H9 (cell line): ENCODE measurements around the gene CROCC2. TPM values are rescaled to one million over a fixed set of nuclear protein-coding genes. Genes with fewer than 3 reads are reported as not detected.

Experiments used
- DNase-seq: peaks from one replicate; pipeline ENCODE4 v3.0.0-alpha.2; 2017
- H2AFZ ChIP-seq: one replicate; pipeline ENCODE4 v1.6.1; 2013; ENCODE audit warnings: mild to moderate bottlenecking, low read length, control low read depth, moderate library complexity
- H2AK5ac ChIP-seq: 2 replicates; pipeline ENCODE4 v1.6.1; 2013; ENCODE audit warnings: low read length, control low read depth, mixed read lengths; ENCODE audit not compliant: insufficient read length
- H2BK120ac ChIP-seq: one replicate; pipeline ENCODE4 v1.6.1; 2013; ENCODE audit warnings: low read depth, mild to moderate bottlenecking, low read length, control low read depth, inconsistent platforms; ENCODE audit not compliant: poor library complexity, severe bottlenecking
- H2BK12ac ChIP-seq: 2 replicates; pipeline ENCODE4 v1.6.1; 2013; ENCODE audit warnings: low read length, control low read depth, mixed read lengths, low read depth; ENCODE audit not compliant: insufficient read length
- H2BK15ac ChIP-seq: 2 replicates; pipeline ENCODE4 v1.6.1; 2013; ENCODE audit warnings: low read depth, low read length, control low read depth
- H2BK20ac ChIP-seq: one replicate; pipeline ENCODE4 v1.6.1; 2013; ENCODE audit warnings: low read depth, mild to moderate bottlenecking, low read length, control low read depth, inconsistent platforms; ENCODE audit not compliant: poor library complexity, severe bottlenecking
- H2BK5ac ChIP-seq: 2 replicates; pipeline ENCODE4 v1.6.1; 2013; ENCODE audit warnings: low read length, control low read depth, mixed read lengths; ENCODE audit not compliant: insufficient read length
- H3K14ac ChIP-seq: 2 replicates; pipeline ENCODE4 v1.6.1; 2013; ENCODE audit warnings: low read length, control low read depth; ENCODE audit not compliant: insufficient read depth
- H3K18ac ChIP-seq: 2 replicates; pipeline ENCODE4 v1.6.1; 2013; ENCODE audit warnings: low read depth, mild to moderate bottlenecking, mixed read lengths, low read length, control low read depth; ENCODE audit not compliant: insufficient read length
- H3K23ac ChIP-seq: 2 replicates; pipeline ENCODE4 v1.6.1; 2013; ENCODE audit warnings: low read length, control low read depth, mixed read lengths, low read depth; ENCODE audit not compliant: insufficient read length
- H3K23me2 ChIP-seq: 2 replicates; pipeline ENCODE4 v1.6.1; 2013; ENCODE audit warnings: low read depth, mild to moderate bottlenecking, mixed read lengths, low read length, control low read depth; ENCODE audit not compliant: insufficient read length, poor library complexity, severe bottlenecking
- H3K27ac ChIP-seq: 2 replicates; pipeline ENCODE4 v1.5.1; 2013; ENCODE audit warnings: low read length, control low read depth, mixed read lengths, low read depth; ENCODE audit not compliant: insufficient read length
- H3K27me3 ChIP-seq: 2 replicates; pipeline ENCODE4 v1.6.1; 2013; ENCODE audit warnings: low read length, control low read depth, inconsistent platforms; ENCODE audit not compliant: insufficient read depth
- H3K4ac ChIP-seq: 2 replicates; pipeline ENCODE4 v1.6.1; 2013; ENCODE audit warnings: low read depth, mild to moderate bottlenecking, control low read depth, inconsistent platforms, low read length, moderate library complexity
- H3K4me1 ChIP-seq: 2 replicates; pipeline ENCODE4 v1.6.1; 2013; ENCODE audit warnings: low read length, control low read depth, inconsistent platforms; ENCODE audit not compliant: insufficient read depth
- H3K4me2 ChIP-seq: 2 replicates; pipeline ENCODE4 v1.6.1; 2013; ENCODE audit warnings: low read length, control low read depth, mixed read lengths; ENCODE audit not compliant: insufficient read length, insufficient read depth
- H3K56ac ChIP-seq: 2 replicates; pipeline ENCODE4 v1.6.1; 2013; ENCODE audit warnings: low read depth, mild to moderate bottlenecking, mixed read lengths, low read length, control low read depth; ENCODE audit not compliant: insufficient read length
- H3K79me1 ChIP-seq: 2 replicates; pipeline ENCODE4 v1.6.1; 2013; ENCODE audit warnings: low read depth, mild to moderate bottlenecking, moderate library complexity, low read length, control low read depth, inconsistent platforms; ENCODE audit not compliant: insufficient read depth, poor library complexity, severe bottlenecking
- H3K79me2 ChIP-seq: 2 replicates; pipeline ENCODE4 v1.6.1; 2013; ENCODE audit warnings: low read length, control low read depth, inconsistent platforms; ENCODE audit not compliant: insufficient read depth
- H3K9ac ChIP-seq: 2 replicates; pipeline ENCODE4 v1.6.1; 2013; ENCODE audit warnings: low read length, control low read depth, mixed read lengths; ENCODE audit not compliant: insufficient read length; ENCODE audit errors: extremely low read depth
- H3K9me3 ChIP-seq: one replicate; pipeline ENCODE4 v1.6.1; 2013; ENCODE audit warnings: low read depth, low read length, inconsistent platforms; ENCODE audit not compliant: control insufficient read depth
- H3T11ph ChIP-seq: one replicate; pipeline ENCODE4 v1.6.1; 2013; ENCODE audit warnings: mild to moderate bottlenecking, low read length, control low read depth, inconsistent platforms
- H4K20me1 ChIP-seq: one replicate; pipeline ENCODE4 v1.6.1; 2013; ENCODE audit not compliant: control insufficient read depth, insufficient read length, insufficient read depth
- H4K5ac ChIP-seq: 2 replicates; pipeline ENCODE4 v1.6.1; 2013; ENCODE audit warnings: low read depth, mild to moderate bottlenecking, mixed read lengths, low read length, control low read depth; ENCODE audit not compliant: insufficient read length
- H4K8ac ChIP-seq: replicated peaks from 2 replicates; pipeline ENCODE4 v1.6.1; 2013; ENCODE audit warnings: low read length, control low read depth, mixed read lengths, low read depth; ENCODE audit not compliant: insufficient read length
- H4K91ac ChIP-seq: 2 replicates; pipeline ENCODE4 v1.6.1; 2013; ENCODE audit warnings: low read depth, mild to moderate bottlenecking, moderate library complexity, mixed read lengths, low read length, control low read depth; ENCODE audit not compliant: insufficient read length
- H3K27ac Mint-ChIP-seq, 3 experiments: 2 replicates in 2 of 3; 3 replicates in 1 of 3; pipeline ENCODE4 v1.8.0; 2020 to 2021; ENCODE audit warnings: mixed read lengths in 3 of 3, mild to moderate bottlenecking in 1 of 3, moderate library complexity in 1 of 3
- H3K27me3 Mint-ChIP-seq: 2 replicates; pipeline ENCODE4 v1.8.0; 2021; ENCODE audit warnings: low read depth, mild to moderate bottlenecking, moderate library complexity, mixed read lengths
- H3K36me3 Mint-ChIP-seq, 3 experiments: 2 replicates in 2 of 3; 3 replicates in 1 of 3; pipeline ENCODE4 v1.8.0; 2020 to 2021; ENCODE audit warnings: low read depth in 3 of 3, mixed read lengths in 3 of 3; ENCODE audit not compliant: insufficient read depth in 1 of 3
- H3K4me1 Mint-ChIP-seq, 2 experiments: 2 replicates each; pipeline ENCODE4 v1.8.0; 2020; ENCODE audit warnings: mixed read lengths in 2 of 2
- H3K4me3 Mint-ChIP-seq, 2 experiments: 2 replicates in 1 of 2; 3 replicates in 1 of 2; pipeline ENCODE4 v1.8.0; 2020 to 2021; ENCODE audit warnings: mild to moderate bottlenecking in 2 of 2, mixed read lengths in 2 of 2, moderate library complexity in 1 of 2
- H3K9me3 Mint-ChIP-seq, 2 experiments: 2 replicates in 1 of 2; 3 replicates in 1 of 2; pipeline ENCODE4 v1.8.0; 2020; ENCODE audit warnings: mild to moderate bottlenecking in 2 of 2, mixed read lengths in 2 of 2, moderate library complexity in 1 of 2
- whole genome bisulfite sequencing: extraction: QIAGEN DNeasy Blood & Tissue Kit; methylation state at CpG from one replicate; pipeline ENCODE4 v1.1.7; 2013; ENCODE audit warnings: missing lambda C conversion rate, low lambda C conversion rate, mixed read lengths; ENCODE audit not compliant: insufficient read length; ENCODE audit errors: extremely low coverage; 5-methylcytosine and 5-hydroxymethylcytosine counted together
- total RNA-seq: library from RNA; stranded (reverse); gene quantifications from 2 replicates; pipeline ENCODE4 v1.2.1, GENCODE V29; 2021
- TF ChIP-seq, protein P1 (sequence below): fragments of 200-600 bp; sonication (generic); conservative IDR thresholded peaks from 3 replicates; pipeline ENCODE4 v1.8.0; 2021; ENCODE audit warnings: antibody characterized with exemption, mild to moderate bottlenecking

The CROCC2 gene
- total RNA-seq, 1 experiment from 2014 or later: not detected

DNA sequence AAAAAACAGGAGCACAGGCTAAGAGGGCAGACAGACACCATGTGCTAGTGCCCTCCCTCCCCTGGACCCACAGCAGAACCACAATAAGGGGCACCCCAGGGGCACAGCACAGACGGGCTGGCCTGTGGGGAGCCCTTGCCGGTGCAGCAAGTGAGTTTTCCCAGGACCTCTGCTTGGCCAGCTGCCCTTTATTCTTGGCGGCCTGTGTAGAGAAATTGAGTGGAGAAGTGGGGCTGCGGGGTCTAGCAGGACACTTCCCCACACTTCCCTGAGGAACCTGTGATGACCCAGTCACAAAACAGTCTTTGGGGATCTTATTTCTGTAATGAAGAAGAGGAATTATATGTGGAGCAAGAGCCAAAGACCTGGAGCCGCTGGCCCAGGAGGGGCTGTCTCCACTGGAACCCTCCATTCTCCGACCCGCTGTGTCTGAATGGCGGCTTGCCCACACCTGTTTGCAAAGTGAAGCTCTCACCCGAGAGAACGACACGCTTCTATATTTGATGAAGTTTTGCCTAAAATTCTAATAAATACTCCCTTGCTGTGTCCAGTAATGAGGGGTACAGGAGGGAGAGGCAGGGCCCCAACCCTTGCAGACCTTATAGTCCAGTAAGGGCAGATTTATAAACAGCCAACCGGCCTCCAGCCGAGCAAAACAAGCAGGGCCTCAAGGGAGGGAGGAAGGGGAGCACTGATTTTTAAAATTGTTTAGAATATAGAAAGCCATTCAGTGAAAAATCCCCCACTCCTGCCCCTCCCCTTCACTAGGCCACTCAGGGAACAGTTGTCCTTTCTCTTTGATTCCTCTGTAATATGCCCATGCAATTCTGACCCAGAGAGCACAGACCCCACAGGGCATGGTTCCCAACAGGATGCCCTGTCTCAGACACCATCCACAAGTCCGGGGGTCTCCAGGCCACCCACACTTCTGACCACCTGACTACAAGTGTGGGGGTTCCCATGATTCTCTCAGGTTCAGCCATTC, 47.6 kb downstream of the CROCC2 start:
- H3K4me3 Mint-ChIP-seq: no peak overlapping the region

More for the DNA sequence above, 47.6 kb downstream of the CROCC2 start:
- Histone ChIP-seq H2BK15ac (no peak overlapping the region), H3K56ac (no peak overlapping the region), H3K23ac (no peak overlapping the region), H2AK5ac (no peak overlapping the region), H3K4me1 (no peaks in the 10 kb centered on the region; the same call in 1 of the 2 replicates), H2BK5ac (no peak overlapping the region), H2AFZ (no peak overlapping the region), H4K20me1 (no peaks in the 10 kb centered on the region), H3T11ph (no peak overlapping the region), H3K23me2 (no peaks in the 10 kb centered on the region), H3K27me3 (no peaks in the 10 kb centered on the region), H3K79me1 (no peaks in the 10 kb centered on the region), H3K4me2 (no peak overlapping the region), H3K4ac (no peak overlapping the region), H3K79me2 (no peaks in the 10 kb centered on the region), H3K18ac (no peak overlapping the region), H2BK12ac (no peak overlapping the region), H4K5ac (no peak overlapping the region), H3K14ac (no peak overlapping the region), H4K91ac (no peak overlapping the region), H2BK120ac (no peak overlapping the region), H4K8ac (no peak overlapping the region), H3K27ac (no peak overlapping the region), H2BK20ac (no peak overlapping the region), H3K9me3 (no peaks in the 10 kb centered on the region), H3K9ac (no peak overlapping the region)
- Mint-ChIP-seq H3K4me1 (peaks cover 13 to 14% of the 10 kb centered on the region in 2 experiments), H3K27me3 (no peaks in the 10 kb centered on the region; the same call in none of the 2 replicates), H3K27ac (no peak overlapping the region), H3K36me3 (no peaks in the 10 kb centered on the region), H3K9me3 (no peaks in the 10 kb centered on the region)
- TF ChIP-seq, protein P1, sequence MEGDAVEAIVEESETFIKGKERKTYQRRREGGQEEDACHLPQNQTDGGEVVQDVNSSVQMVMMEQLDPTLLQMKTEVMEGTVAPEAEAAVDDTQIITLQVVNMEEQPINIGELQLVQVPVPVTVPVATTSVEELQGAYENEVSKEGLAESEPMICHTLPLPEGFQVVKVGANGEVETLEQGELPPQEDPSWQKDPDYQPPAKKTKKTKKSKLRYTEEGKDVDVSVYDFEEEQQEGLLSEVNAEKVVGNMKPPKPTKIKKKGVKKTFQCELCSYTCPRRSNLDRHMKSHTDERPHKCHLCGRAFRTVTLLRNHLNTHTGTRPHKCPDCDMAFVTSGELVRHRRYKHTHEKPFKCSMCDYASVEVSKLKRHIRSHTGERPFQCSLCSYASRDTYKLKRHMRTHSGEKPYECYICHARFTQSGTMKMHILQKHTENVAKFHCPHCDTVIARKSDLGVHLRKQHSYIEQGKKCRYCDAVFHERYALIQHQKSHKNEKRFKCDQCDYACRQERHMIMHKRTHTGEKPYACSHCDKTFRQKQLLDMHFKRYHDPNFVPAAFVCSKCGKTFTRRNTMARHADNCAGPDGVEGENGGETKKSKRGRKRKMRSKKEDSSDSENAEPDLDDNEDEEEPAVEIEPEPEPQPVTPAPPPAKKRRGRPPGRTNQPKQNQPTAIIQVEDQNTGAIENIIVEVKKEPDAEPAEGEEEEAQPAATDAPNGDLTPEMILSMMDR: no peak
- peak; percentile 22 for DNase-seq
- WGBS: no CpG with 5 or more reads among the region's 14 CpGs
